ENCODE results near the gene TMEM135.
A peak's percentile ranks its signal among the peaks of the same experiment; 100 is the strongest.
"Not testable (repeated sequence)": the region's sequence is repeated elsewhere in the genome, so short reads cannot be mapped to it uniquely, and the experiment has no call there.

The TMEM135 gene

GRCh38 chr11:87144252-87144651, 106.5 kb downstream of the TMEM135 start:
- no peak for DNase-seq

GRCh38 chr11:87148749-87149148, 111.0 kb downstream of the TMEM135 start:
- DNase-seq, result no peak

GRCh38 chr11:87149782-87150181, 112.0 kb downstream of the TMEM135 start:
- not testable (repeated sequence) for DNase-seq

- DNase-seq, result no peak
Observed at GRCh38 chr11:87150936-87151335, 113.2 kb downstream of the TMEM135 start.

GRCh38 chr11:87154246-87154645, 116.5 kb downstream of the TMEM135 start:
- DNase-seq, result no peak

GRCh38 chr11:87156970-87157369, 119.2 kb downstream of the TMEM135 start:
- DNase-seq, result no peak

- DNase-seq, result not testable (repeated sequence)
Observed at GRCh38 chr11:87169076-87169475, 131.3 kb downstream of the TMEM135 start.

GRCh38 chr11:87173185-87174039, 135.7 kb downstream of the TMEM135 start:
- peak; percentile 7 for DNase-seq

GRCh38 chr11:87174870-87175269, 137.1 kb downstream of the TMEM135 start:
- DNase-seq, result no peak

GRCh38 chr11:87176044-87176443, 138.3 kb downstream of the TMEM135 start:
- DNase-seq, result no peak

- no peak for DNase-seq
Observed at GRCh38 chr11:87179621-87180020, 141.9 kb downstream of the TMEM135 start.

GRCh38 chr11:87180742-87181141, 143.0 kb downstream of the TMEM135 start:
- DNase-seq, result no peak

GRCh38 chr11:87181143-87181542, 143.4 kb downstream of the TMEM135 start:
- DNase-seq, result no peak

- no peak for DNase-seq
Observed at GRCh38 chr11:87185228-87185627, 147.5 kb downstream of the TMEM135 start.

GRCh38 chr11:87187076-87187475, 149.3 kb downstream of the TMEM135 start:
- no peak for DNase-seq

GRCh38 chr11:87187930-87188329, 150.2 kb downstream of the TMEM135 start:
- no peak for DNase-seq

GRCh38 chr11:87188396-87188795, 150.7 kb downstream of the TMEM135 start:
- DNase-seq, result not testable (repeated sequence)

- not testable (repeated sequence) for DNase-seq
Observed at GRCh38 chr11:87188921-87189320, 151.2 kb downstream of the TMEM135 start.

GRCh38 chr11:87190071-87190470, 152.3 kb downstream of the TMEM135 start:
- DNase-seq, result no peak

GRCh38 chr11:87193756-87194470, 156.2 kb downstream of the TMEM135 start:
- DNase-seq, result no peak

GRCh38 chr11:87194985-87195820, 157.5 kb downstream of the TMEM135 start:
- DNase-seq, result no peak

- DNase-seq, result no peak
Observed at GRCh38 chr11:87198266-87198881, 160.6 kb downstream of the TMEM135 start.

- no peak for DNase-seq
Observed at GRCh38 chr11:87201376-87201775, 163.6 kb downstream of the TMEM135 start.
